ENCODE data around the gene FRAS1.
"Not testable (repeated sequence)": the region's sequence is repeated elsewhere in the genome, so short reads cannot be mapped to it uniquely, and the experiment has no call there.

FRAS1 gene

GRCh38 chr4:78166622-78167021 is 109.5 kb downstream of the FRAS1 start:
- no peak for DNase-seq

GRCh38 chr4:78167510-78167909 is 110.4 kb downstream of the FRAS1 start:
- DNase-seq = no peak

DNA sequence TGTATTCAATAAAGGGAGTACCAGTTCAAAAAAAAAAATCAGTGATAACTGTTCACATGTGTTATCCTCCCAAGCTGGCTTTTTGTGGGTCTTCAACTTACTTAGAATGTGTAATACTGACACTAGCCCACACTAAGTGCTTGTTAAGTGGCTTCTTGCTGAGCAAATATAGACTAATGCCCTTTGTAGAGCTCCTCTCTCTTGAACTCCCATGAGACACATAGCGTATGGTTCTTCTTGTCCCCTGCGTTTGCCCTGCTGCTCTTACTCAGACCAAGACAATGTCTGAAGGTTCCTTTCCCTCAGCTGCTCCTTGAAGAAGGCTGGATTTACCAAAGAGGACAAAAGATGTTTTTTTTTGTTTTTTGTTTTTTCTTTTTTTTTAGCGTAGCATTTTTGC is 110.9 kb downstream of the FRAS1 start:
- DNase-seq = peak; percentile 77

DNA sequence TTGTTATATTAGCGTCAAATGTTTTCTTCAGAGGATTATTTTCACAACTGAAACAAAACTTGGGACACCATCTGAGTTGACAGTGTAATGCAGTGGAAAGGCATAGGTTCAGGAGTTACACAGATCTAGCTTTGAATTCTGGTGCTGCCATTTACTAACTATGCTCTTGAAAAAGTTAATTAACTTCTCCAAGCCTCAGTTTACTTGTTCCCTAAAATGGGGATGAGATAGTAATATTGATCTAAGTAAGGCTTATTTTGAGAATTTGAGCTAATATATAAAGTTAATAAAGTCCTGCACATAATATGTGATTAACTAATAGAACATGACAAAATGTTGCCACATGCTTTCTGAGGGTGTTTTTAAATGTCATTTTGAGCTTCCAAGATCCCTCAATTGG is 112.6 kb downstream of the FRAS1 start:
- DNase-seq = no peak

GRCh38 chr4:78171482-78171881 is 114.4 kb downstream of the FRAS1 start:
- no peak for DNase-seq

- DNase-seq = no peak
These were observed 117.8 kb downstream of the FRAS1 start for GRCh38 chr4:78174891-78175290.

- DNase-seq = no peak
These were observed 122.1 kb downstream of the FRAS1 start for GRCh38 chr4:78179196-78179595.

DNA sequence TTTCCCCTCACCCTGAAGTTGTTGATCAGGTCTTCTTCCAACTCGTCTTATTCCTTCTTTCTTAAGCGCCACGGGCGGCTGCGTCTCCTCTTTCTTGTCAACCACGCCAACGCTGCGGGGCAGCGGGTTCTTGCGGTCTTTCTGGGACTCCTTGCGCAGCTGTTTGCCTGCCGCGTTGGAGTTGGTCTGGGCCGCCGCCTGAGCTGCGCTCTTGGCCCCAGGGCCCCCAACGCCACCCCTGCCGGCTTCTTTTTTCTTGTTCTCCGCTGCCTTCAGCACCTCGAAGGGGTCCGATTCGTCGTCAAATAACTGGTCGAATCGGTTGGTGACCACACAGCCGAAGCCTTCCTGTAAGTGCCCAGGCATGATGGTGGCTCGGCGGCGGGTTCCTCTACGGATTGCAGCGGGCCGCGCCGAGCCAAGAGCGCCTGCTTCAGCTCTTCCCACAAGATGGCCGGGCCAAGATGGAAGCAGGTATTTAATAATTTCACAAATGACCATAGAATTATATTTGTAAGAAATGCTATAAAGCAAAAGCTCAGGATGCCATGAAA is 124.6 kb downstream of the FRAS1 start:
- DNase-seq = not testable (repeated sequence)

DNA sequence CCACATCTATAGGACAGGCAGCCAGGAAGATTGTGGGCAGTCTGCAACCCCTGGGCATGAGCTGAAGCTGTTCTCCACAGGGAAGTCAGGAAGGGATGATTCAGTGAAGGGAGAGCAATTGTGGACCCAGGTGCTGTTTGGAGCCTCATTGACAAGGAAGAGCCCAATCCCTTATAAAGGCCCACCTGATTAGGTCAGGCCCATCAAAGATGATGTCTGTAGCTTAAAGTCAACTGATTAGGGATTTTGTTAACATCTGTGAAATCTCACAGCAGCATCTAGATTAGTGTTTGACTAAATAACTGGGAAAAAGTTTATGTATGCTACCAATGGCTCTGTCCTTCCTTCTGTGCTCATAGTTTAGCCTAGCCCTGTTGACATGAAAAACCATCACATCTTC is 127.5 kb downstream of the FRAS1 start:
- DNase-seq = no peak

DNA sequence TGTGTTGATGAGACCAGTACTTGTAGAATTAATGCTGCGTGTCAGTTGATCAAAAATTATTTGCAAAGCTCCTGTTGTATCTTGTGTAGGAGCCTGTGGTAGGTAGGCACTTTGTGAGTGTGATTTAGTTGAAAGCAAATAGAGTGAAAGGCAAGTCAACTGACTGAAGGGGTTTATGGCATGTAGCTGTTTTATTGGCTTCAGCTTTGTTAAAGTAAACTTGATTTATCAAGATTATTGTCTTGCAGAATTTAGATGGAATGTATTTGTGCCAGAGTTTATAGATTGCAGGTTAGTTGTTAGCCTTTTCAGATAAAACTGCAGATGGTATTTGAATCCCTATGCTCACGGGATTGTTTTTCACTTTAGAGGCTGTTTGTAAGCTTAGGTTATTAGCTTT is 128.0 kb downstream of the FRAS1 start:
- DNase-seq = no peak

DNA sequence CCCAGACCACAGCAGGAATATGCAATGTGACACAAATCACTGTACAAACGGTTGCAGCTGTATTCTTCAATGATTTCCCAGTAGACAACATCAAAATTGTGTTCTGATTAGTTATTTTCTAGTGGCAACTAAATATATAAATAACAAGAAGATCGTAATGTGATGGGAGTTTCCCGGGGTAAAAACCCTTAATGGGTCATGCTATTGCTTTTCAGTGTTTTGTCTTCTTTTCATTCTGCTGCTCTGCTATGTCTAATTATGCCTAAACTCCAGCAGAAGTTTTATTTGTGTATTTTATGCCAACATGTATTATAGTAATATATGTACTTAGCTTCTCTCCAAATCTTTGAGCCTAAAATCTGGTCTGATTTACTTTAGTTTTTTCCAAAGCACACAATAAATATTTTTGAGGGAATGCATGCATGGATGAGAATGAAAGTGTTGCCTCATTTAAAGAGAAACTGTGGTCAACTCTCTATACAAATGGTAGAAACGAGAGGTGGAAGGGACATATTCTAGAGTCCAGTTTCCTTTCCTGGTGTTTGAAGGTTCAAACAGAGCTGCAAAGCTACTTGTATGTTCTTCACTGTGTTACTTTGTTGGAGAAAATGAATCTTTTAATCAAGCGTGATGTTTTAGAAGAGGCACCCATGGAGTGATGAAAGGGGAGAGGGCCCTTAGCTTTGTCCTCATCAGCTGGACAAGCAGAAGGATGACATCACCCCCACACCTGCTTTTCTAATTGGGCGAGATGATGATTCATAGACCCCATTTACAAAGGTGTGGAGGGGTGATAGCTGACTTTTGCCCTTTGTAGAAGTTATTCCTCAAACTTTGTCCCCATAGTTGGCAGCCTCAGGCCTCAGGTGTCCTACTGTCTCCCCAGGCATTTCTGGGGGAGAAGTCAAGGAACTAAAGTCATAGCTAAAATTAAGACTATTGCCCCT is 129.7 kb downstream of the FRAS1 start:
- no peak for DNase-seq

DNA sequence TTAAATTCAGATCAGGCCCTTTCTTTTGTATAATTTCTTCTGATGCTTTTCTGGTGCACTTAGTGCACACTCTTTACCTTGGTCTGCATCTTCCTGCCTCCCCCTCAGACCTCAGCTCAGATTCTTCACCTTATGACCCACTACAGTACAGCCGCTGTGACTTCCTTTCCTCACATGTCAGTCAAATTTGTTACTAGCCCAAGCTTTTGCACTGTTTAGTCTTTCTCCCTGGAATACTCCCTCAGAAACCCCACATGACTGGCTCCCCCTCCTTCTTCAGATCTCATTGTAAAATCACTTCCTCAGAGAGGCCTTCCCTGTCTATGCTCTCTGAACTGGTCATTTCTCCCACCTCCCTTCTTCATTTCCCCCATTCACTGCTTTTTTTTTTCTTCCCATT is 132.9 kb downstream of the FRAS1 start:
- no peak for DNase-seq

DNA sequence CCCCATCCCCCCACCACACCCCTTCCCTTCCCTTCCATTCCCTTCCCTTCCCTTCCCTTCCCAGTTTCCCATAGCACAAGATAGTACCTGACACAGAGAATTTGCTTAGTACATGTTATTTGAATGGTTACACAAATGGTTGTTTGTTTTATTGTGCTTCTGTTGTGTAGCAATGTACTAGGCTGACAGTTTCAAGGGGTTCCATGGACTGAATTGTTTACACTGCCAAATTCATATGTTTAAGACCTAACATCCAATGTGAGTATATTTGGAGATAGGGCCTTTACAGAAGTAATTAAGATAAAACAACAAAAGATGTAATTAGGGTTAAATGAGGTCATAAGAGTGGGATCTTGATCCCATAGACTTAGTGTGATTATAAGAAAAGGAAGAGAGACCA is 133.5 kb downstream of the FRAS1 start:
- no peak for DNase-seq

DNA sequence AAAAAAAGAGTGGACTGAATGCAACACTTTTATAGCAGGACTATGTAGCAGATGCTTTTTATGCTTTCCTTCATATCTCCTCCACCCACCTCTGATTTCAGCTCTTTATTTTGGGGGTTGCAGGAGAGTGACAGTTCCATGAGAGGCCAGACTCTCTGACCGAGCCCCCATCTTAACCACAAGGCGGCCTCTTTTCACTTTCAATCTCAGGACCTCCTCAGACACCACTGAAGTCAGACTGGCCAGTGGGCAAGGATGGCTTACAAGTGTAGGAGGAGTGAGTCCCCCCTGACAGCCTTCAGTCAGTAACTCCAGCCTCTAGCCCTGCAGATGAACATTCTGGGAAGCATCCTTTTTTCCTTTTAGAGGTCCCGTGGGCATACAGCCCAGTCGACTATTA is 140.8 kb downstream of the FRAS1 start:
- no peak for DNase-seq

DNA sequence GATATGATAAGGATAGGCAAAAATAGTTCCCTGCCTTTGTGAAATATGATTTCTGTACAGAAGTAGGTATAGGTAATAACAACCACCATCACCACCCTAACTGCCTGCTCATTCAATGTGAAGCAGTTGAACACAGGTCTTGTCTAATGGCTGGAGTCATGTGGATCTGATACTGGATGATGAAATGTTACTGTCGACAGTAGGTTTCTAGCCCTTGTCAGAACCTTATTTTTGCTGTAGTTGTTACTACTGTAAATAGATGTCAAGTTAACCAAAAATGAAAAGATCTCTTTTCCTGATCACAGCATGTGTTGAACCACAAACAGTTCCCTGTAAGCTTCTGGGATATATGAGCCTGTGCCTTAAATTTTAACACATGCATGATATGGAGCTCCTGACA is 142.9 kb downstream of the FRAS1 start:
- DNase-seq = no peak

DNA sequence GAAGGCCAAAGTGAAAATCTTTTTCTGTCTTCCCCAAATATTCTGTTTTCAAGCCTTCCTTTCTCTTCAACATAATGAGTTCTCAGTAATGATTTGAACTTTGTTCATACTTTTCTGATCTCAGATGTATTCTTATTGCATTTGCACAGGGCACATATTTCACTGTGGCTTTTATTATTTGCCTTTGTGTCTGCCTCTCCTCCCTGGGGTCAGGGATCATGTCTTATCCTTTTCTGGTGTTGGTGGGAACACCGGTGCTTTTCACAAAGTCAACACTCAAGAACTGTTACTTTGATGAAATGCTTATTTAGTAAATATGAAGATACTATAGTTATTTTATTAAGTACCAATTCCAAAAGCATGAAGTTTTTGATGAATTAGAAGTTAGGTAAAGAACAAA is 143.8 kb downstream of the FRAS1 start:
- DNase-seq = no peak

DNA sequence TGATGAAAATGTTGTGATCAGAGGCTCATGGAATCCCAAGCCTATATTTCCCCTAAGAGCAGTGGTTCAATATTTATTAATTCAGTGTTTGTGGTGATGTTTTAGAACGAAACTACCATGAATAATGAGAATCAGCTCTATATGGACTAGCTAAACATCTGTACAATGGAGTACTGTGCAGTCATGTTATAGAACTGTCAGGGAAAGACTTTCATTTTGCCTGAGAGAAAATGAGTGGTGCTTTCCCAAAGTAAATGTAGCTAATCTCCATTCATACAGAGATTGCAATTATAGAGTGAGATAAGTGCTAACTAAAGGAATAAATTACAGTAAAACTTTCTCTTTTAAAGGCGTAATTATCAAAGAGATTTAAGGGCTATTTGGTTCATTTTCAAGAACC is 147.1 kb downstream of the FRAS1 start:
- DNase-seq = no peak

DNA sequence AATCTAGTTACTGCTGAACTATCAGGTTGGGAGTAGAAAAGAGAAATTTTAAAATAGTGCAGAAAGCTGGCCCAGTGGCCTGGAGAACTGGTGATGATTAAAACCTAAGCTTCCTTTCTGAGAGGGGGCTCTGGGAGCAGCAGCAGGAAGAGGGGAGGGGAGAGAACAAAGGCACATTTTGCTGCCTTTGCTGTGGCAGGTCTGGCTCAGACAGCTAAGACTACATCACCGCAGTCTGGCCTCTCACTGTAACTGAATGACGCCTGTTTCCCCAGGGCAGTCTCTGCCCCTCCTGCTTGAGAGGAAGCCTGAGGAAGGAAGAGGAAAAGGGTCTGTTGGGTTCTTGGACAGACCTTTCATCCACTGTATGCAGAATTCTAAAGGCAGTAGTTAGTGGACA is 148.5 kb downstream of the FRAS1 start:
- peak; percentile 47 for DNase-seq

DNA sequence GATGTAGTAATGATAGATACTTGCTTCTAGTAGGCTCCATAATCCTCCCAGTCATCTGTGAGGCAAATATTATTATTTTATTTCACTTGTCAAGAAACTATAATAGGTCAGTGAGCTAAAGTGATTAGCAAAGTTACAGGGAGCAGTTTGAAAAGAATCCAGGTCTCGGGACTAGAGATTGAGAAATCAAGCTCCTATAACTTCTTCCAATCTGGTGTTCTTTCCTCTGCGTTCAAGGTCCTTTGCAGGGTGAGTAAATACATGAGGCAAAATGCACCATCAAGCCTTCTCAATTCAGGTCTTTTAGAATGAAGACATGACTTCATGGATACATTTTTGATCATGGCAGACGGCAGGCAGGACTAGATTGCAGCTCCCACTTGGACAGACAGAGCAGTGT is 150.4 kb downstream of the FRAS1 start:
- DNase-seq = no peak

DNA sequence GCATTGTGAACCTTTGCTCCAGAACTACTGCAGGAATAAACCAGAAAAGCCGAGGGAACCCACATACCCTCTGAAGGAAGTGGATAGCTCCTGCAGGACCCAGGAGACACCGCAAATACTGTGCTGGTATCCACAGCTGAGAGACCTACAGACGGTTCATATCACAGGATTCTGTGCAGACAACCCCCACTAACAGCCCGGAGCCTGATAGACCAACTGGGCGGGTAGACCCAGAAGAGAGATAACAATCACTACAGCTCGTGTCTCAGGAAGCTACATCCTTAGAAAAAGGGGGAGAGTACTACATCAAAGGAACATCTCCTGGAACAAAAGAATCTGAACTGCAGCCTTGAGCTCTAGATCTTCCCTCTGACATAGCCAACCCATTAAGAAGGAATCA is 150.8 kb downstream of the FRAS1 start:
- DNase-seq = no peak

DNA sequence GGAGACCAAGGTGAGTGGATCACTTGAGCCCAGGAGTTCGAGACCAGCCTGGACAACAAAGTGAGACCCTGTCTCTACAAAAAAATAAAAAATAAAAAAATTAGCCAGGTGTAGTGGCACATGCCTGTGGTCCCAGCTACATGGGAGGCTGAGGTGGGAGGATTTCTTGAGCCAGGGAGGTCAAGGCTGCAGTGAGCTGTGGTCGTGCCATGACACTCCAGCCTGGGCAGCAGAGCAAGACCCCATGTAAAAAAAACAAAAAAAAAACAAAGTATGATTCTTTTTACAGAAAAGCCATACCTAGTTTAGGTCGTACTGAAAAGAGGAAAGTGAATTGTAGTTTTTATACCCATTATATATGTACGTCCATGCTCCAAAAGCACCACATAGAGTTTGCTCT is 151.8 kb downstream of the FRAS1 start:
- DNase-seq = not testable (repeated sequence)

- DNase-seq = no peak
These were observed 153.7 kb downstream of the FRAS1 start for GRCh38 chr4:78210694-78211410.

DNA sequence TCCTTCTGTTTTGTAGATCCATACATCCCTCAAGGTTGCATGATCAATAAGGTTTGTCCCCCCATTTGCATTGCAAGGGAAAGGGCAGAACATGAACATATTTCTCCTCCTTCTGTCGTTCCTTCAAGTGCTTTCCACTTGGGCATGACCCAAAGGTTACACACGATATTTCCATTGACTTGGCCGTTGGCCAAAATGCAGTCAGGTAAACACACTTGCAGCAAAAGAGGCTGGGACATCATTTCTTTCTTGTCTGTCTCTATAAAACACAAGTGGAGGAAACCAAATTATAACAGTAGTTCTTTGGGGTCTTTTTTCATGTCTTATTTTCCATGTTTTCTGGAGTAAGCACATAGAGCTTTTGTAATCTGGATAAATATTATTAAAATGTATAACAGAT is 156.1 kb downstream of the FRAS1 start:
- no peak for DNase-seq

DNA sequence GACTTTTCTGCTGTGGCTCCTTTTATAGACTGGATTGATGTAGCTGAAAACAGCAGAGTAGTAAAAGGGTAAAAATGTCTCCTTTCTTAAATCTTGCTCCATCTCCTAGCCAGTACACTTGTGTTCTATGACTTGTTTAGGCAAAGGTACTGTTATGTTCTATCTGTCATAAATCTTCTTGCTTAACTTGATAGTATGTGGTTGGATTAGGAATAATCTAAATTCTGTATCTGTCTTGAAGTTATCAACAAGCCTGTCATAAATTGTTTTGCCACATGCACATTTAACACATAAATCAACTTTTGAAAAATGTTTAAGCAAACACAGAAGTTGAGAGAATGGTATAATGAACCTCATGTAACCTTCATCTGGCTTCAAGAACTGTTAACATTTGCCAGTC is 157.0 kb downstream of the FRAS1 start:
- DNase-seq = no peak

Measured in eye (tissue), 1 donor.